Stimulated activated CD8-positive, alpha-beta memory T cell treated with anti-CD3 and anti-CD28 coated beads, Interleukin-7, amount 100 ng/mL, for 48 hours (primary cell): ENCODE results near the gene CAVIN2.

Source experiments
- DNase-seq, 2 donors: peaks; one replicate each; pipeline ENCODE4 v3.0.0-alpha.2; 2020; ENCODE audit warnings: low read depth in 1 of 2; ENCODE audit errors: extremely low read depth in 1 of 2

Gene CAVIN2

GRCh38 chr2:191866195-191866594 is 19.3 kb upstream of the CAVIN2 start:
- DNase-seq = no peak

GRCh38 chr2:191864628-191865374 is 17.9 kb upstream of the CAVIN2 start:
- no peak for DNase-seq

GRCh38 chr2:191863988-191864387 is 17.1 kb upstream of the CAVIN2 start:
- no peak for DNase-seq

- DNase-seq = no peak
Observed at GRCh38 chr2:191862156-191862775, 15.4 kb upstream of the CAVIN2 start.

- no peak for DNase-seq
Observed at GRCh38 chr2:191860760-191861466, 14.0 kb upstream of the CAVIN2 start.

- DNase-seq = no peak
Observed at GRCh38 chr2:191859681-191860080, 12.8 kb upstream of the CAVIN2 start.

- no peak for DNase-seq
Observed at GRCh38 chr2:191857886-191858285, 11.0 kb upstream of the CAVIN2 start.

- DNase-seq = no peak
Observed at GRCh38 chr2:191857259-191857805, 10.4 kb upstream of the CAVIN2 start.

GRCh38 chr2:191856111-191856876 is 9.4 kb upstream of the CAVIN2 start:
- DNase-seq = no peak

- no peak for DNase-seq
Observed at GRCh38 chr2:191855382-191855781, 8.5 kb upstream of the CAVIN2 start.

GRCh38 chr2:191854382-191855372 is 7.8 kb upstream of the CAVIN2 start:
- no peak for DNase-seq

GRCh38 chr2:191853843-191854242 is 7.0 kb upstream of the CAVIN2 start:
- no peak for DNase-seq

GRCh38 chr2:191851158-191851557 is 4.3 kb upstream of the CAVIN2 start:
- DNase-seq = no peak

- DNase-seq = no peak
Observed at GRCh38 chr2:191848771-191849767, 2.2 kb upstream of the CAVIN2 start.

- no peak for DNase-seq
Observed at GRCh38 chr2:191847764-191848163, 876 bp upstream of the CAVIN2 start.

- DNase-seq = no peak
Observed at GRCh38 chr2:191845876-191846514, 893 bp downstream of the CAVIN2 start.

- DNase-seq = no peak
Observed at GRCh38 chr2:191845248-191845715, 1.6 kb downstream of the CAVIN2 start.

GRCh38 chr2:191844706-191845105 is 2.2 kb downstream of the CAVIN2 start:
- no peak for DNase-seq
